Measurements from ENCODE around the gene ECI1.

ECI1 gene

DNA sequence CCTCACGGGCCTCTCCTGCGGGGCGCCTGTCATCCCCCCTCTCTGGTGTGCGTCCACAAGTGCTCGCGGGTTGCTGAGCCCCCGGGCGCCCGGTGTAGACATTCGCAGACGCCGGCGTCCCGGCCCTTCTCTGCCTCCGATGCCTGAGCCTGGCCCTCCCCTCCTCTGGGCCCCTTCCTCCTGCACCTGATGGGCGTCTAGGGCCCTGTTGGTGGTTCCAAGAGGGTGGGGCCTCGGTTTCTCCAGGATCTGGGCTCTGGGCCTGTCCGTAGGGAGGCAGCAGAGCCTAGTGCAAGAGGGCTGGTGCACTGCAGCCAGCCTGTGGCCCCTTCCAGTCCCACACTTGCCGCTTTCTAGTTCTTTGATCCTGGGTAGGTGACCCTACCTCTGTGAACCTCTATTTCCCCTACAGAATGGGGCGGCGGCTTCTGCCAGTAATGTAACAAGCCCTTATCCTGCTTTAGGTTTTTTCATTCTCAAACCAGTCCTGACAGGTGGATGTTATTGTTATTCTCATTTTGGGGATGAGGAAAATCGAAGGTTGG is 27.4 kb downstream of the ECI1 start:
- peak; percentile 15 for TF ChIP-seq CTCF (IDR thresholded peaks at IDR 0.05; ENCODE audit: insufficient read depth, low read depth, low read length, missing control alignments)
- peak overlapping the region; percentile 87 for H3K4me3 ChIP-seq (ENCODE audit: low read length)
- peak; percentile 63 for DNase-seq (ENCODE audit: low read depth)

GRCh38 chr16:2223221-2223941 is 28.0 kb downstream of the ECI1 start, which contains the start of gene E4F1:
E4F1 (plus strand) TSS chr16:2223591; CDS start chr16:2223614, 23 bp downstream.
- H3K4me3 ChIP-seq (ENCODE audit: low read length): peak within 1 kb of the TSS; percentile 87
- peak; percentile 1 for TF ChIP-seq CTCF (IDR thresholded peaks at IDR 0.05; ENCODE audit: insufficient read depth, low read depth, low read length, missing control alignments)
- DNase-seq (ENCODE audit: low read depth): peak; percentile 100

GRCh38 chr16:2216330-2216729 is 35.1 kb downstream of the ECI1 start:
- H3K4me3 ChIP-seq (ENCODE audit: low read length): no peak overlapping the region
- DNase-seq (ENCODE audit: low read depth): no peak
- no peak for TF ChIP-seq CTCF (IDR thresholded peaks at IDR 0.05; ENCODE audit: insufficient read depth, low read depth, low read length, missing control alignments)

- no peak for TF ChIP-seq CTCF (IDR thresholded peaks at IDR 0.05; ENCODE audit: insufficient read depth, low read depth, low read length, missing control alignments)
- no peak for DNase-seq (ENCODE audit: low read depth)
- peak within 1 kb of the TSS; percentile 68 for H3K4me3 ChIP-seq (ENCODE audit: low read length)
Measured at GRCh38 chr16:2214719-2214968, 36.7 kb downstream of the ECI1 start, which contains the start of gene PGP. PGP (minus strand) TSS chr16:2214840; CDS start chr16:2214777, 63 bp downstream.

GRCh38 chr16:2213817-2214718 is 37.3 kb downstream of the ECI1 start:
- H3K4me3 ChIP-seq (ENCODE audit: low read length): peak overlapping the region; percentile 50
- no peak for TF ChIP-seq CTCF (IDR thresholded peaks at IDR 0.05; ENCODE audit: insufficient read depth, low read depth, low read length, missing control alignments)
- DNase-seq (ENCODE audit: low read depth): no peak

- peak; percentile 55 for DNase-seq (ENCODE audit: low read depth)
- no peak for TF ChIP-seq CTCF (IDR thresholded peaks at IDR 0.05; ENCODE audit: insufficient read depth, low read depth, low read length, missing control alignments)
- peak overlapping the region; percentile 50 for H3K4me3 ChIP-seq (ENCODE audit: low read length)
Measured at GRCh38 chr16:2212362-2213324, 38.7 kb downstream of the ECI1 start.

Measured in epithelial cell of esophagus (primary cell).